ENCODE measurements around the gene DNAH11. TPM values are rescaled to one million over a fixed set of nuclear protein-coding genes. Genes with fewer than 3 reads are reported as not detected.
A peak's percentile ranks its signal among the peaks of the same experiment; 100 is the strongest.

DNAH11 gene
- total and polyA plus RNA-seq, 2 of the 13 experiments (the other 11 are each of a cell fraction or from before 2014, with no cell fraction given), result not detected

DNA sequence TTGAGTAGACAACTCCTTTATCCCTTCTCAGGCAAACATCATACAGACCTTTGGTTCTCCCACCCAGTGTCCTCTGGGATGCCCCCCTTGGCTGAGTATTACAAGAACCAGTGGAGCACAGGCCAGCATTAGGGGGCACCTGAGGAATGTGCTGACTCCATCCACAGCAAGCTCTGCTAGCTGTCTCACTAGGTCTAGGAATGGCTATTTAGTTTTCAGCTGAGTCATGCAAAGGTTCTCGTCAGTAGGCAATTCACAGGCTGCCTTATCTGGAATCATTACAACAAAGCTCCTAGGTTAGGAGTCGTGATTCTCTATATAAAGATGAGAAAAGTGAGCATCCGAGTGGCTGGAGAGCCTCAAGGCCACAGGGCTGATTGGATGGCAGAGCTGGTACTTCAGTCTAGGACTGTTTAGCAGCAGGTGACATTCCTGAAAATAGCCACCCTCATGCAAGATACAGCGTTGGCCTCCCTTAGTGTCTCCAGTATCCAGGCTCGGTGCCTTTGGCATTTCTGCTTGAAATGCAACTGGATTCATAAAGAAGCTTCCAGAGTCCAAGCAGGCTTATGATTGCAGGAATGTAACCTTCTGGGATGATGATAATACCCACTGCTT lies 327.1 kb downstream of the DNAH11 start:
- no peaks in the 10 kb centered on the region for H3K9me3 ChIP-seq (ENCODE audit: low read length)
- no peak for TF ChIP-seq NCOA5 (CRISPR knock-in tag; IDR thresholded peaks at IDR 0.05)
- TF ChIP-seq ZNF615 (CRISPR knock-in tag; IDR thresholded peaks at IDR 0.05; ENCODE audit: borderline replicate concordance), result no peak
- TF ChIP-seq SRSF9 (IDR thresholded peaks at IDR 0.05; ENCODE audit: borderline replicate concordance, insufficient read depth, low read depth, low read length, poor library complexity, severe bottlenecking), result no peak
- TF ChIP-seq, protein P1, sequence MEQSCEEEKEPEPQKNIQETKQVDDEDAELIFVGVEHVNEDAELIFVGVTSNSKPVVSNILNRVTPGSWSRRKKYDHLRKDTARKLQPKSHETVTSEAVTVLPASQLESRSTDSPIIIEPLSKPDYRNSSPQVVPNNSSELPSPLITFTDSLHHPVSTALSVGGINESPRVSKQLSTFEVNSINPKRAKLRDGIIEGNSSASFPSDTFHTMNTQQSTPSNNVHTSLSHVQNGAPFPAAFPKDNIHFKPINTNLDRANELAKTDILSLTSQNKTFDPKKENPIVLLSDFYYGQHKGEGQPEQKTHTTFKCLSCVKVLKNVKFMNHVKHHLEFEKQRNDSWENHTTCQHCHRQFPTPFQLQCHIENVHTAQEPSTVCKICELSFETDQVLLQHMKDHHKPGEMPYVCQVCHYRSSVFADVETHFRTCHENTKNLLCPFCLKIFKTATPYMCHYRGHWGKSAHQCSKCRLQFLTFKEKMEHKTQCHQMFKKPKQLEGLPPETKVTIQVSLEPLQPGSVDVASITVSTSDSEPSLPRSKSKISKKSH (CRISPR knock-in tag; IDR thresholded peaks at IDR 0.05; ENCODE audit: borderline replicate concordance), result no peak
- TF ChIP-seq NFE2L2 (IDR thresholded peaks at IDR 0.05; ENCODE audit: low read length), result peak; percentile 78; the same call in 1 of the 2 replicates
- TF ChIP-seq MAFK (conservative IDR thresholded peaks at IDR 0.05 in 1 of 2, IDR thresholded peaks at IDR 0.05 in 1 of 2; ENCODE audit: low read length in 2 of 2), result peak; percentile 45 to 58; a peak in 3 of 4 replicates
- no peak for TF ChIP-seq MATR3 (CRISPR knock-in tag; IDR thresholded peaks at IDR 0.05)
- TF ChIP-seq ZNF121 (CRISPR knock-in tag; IDR thresholded peaks at IDR 0.05), result no peak
- no peak for TF ChIP-seq ZBTB38 (CRISPR knock-in tag; IDR thresholded peaks at IDR 0.05)
- 0 out of 2 replicates have a peak, but pooled peaks have one; percentile 36 for TF ChIP-seq MAFF (IDR thresholded peaks at IDR 0.05; ENCODE audit: low read depth, low read length)
- TF ChIP-seq ZNF260 (CRISPR knock-in tag; IDR thresholded peaks at IDR 0.05; ENCODE audit: borderline replicate concordance, low read depth), result no peak
- FAIRE-seq (no peak), DNase-seq (ENCODE audit: low spot score) (no peak), ATAC-seq (no peak)
- no peaks in the 10 kb centered on the region for H3K36me3 ChIP-seq (replicated peaks in 1 of 2; ENCODE audit: control insufficient read depth in 1 of 2, insufficient read depth in 2 of 2, low read length in 2 of 2)
- WGBS (ENCODE audit: low lambda C conversion rate), result 0% methylated on average over 4 of the region's 5 CpGs
- POLR2A ChIA-PET, result no interaction called here
- no peak overlapping the region for H3K4me3 ChIP-seq (replicated peaks in 1 of 3; ENCODE audit: insufficient read depth in 1 of 3, low read depth in 2 of 3, low read length in 3 of 3)
- CTCF ChIA-PET (ENCODE audit: low intra/inter-chr PET ratio, low total read pairs), result no interaction called here
- H3K9ac ChIP-seq (ENCODE audit: insufficient read depth, low read depth, low read length), result no peak overlapping the region
- no peaks in the 10 kb centered on the region for H3K27me3 ChIP-seq (ENCODE audit: control insufficient read depth in 1 of 2, insufficient read depth in 2 of 2, low read length in 2 of 2)
- intact Hi-C loops (cut with micrococcal nuclease; ENCODE audit: unreplicated experiment), result no loop called here
- H3K4me2 ChIP-seq (ENCODE audit: low read depth, low read length), result no peak overlapping the region
- no peaks in the 10 kb centered on the region for H3K79me2 ChIP-seq (ENCODE audit: insufficient read depth, low read length)
- H2AFZ ChIP-seq (ENCODE audit: low read length), result no peak overlapping the region
- BruUV-seq (replicated peaks), result no TSS peak
- no peaks in the 10 kb centered on the region for H3K4me1 ChIP-seq (ENCODE audit: insufficient read depth, low read length)
- no peak overlapping the region for H3K27ac ChIP-seq (ENCODE audit: extremely low read length, insufficient read depth, low read length)
- in situ Hi-C loops (cut with HindIII; ENCODE audit: extremely low pct_ligation_motif_present, low pct_unique_long_range_greater_than_20kb), result no loop called here
- no peaks in the 10 kb centered on the region for H4K20me1 ChIP-seq (ENCODE audit: insufficient read depth, low read length)

Measured in HepG2 (cell line).